ENCODE measurements around the gene FABP1. TPM values are rescaled to one million over a fixed set of nuclear protein-coding genes. Genes with fewer than 3 reads are reported as not detected.

FABP1 gene
- polyA plus RNA-seq, 2 of the 4 experiments (the other 2 are of a cell fraction), result not detected

- no peak for ATAC-seq
- Histone ChIP-seq H3K4me1 (no peaks in the 10 kb centered on the region), H3K9me3 (no peaks in the 10 kb centered on the region), H3K4me3 (no peak overlapping the region), H3K27ac (no peak overlapping the region), H3K4me2 (no peak overlapping the region)
- 64% methylated on average over 3 of the region's 3 CpGs for WGBS (ENCODE audit: missing lambda C conversion rate)
- DNase-seq (ENCODE audit: low read depth in 1 of 2, low spot score in 1 of 2), result no peak
- TF ChIP-seq ESRRA (IDR thresholded peaks at IDR 0.05; ENCODE audit: borderline replicate concordance, low read length) (no peak), SREBF2 (IDR thresholded peaks at IDR 0.05) (no peak), POLR2A (IDR thresholded peaks at IDR 0.05; ENCODE audit: low read length) (no peak), ZFP36 (IDR thresholded peaks at IDR 0.05; ENCODE audit: borderline replicate concordance, partially characterized antibody) (no peak), MAX (IDR thresholded peaks at IDR 0.05) (no peak), NFE2L2 (conservative IDR thresholded peaks at IDR 0.05; ENCODE audit: low read length) (no peak), MAZ (IDR thresholded peaks at IDR 0.05; ENCODE audit: borderline replicate concordance, low read depth, low read length) (no peak), FOXS1 (CRISPR knock-in tag; IDR thresholded peaks at IDR 0.05) (no peak), ZSCAN20 (CRISPR knock-in tag; IDR thresholded peaks at IDR 0.05) (no peak), BHLHE40 (IDR thresholded peaks at IDR 0.05; ENCODE audit: low read depth, low read length) (no peak), HEYL (CRISPR knock-in tag; IDR thresholded peaks at IDR 0.05) (no peak), HMGXB4 (CRISPR knock-in tag; IDR thresholded peaks at IDR 0.05; ENCODE audit: borderline replicate concordance) (no peak), CTCF (IDR thresholded peaks at IDR 0.05) (no peak), USF2 (IDR thresholded peaks at IDR 0.05) (no peak), JUNB (IDR thresholded peaks at IDR 0.05) (no peak), PHF8 (IDR thresholded peaks at IDR 0.05; ENCODE audit: borderline replicate concordance, low read depth) (no peak), EP300 (IDR thresholded peaks at IDR 0.05) (no peak), CEBPB (IDR thresholded peaks at IDR 0.05) (no peak)
- CTCF ChIA-PET, result interaction anchor here (1.5 kb wide), 1 partner anchor 91 kb away, joined by 4 read pairs; no protein-coding TSS in a partner anchor
- POLR2A ChIA-PET, result no interaction called here
- no peak for FAIRE-seq
Measured at GRCh38 chr2:88091943-88092342, 35.9 kb downstream of the FABP1 start.

GRCh38 chr2:88090446-88091283 lies 37.2 kb downstream of the FABP1 start:
- no peak for ATAC-seq
- POLR2A ChIA-PET, result no interaction called here
- CTCF ChIA-PET, result no interaction called here

GRCh38 chr2:88088999-88089398 lies 38.9 kb downstream of the FABP1 start:
- FAIRE-seq, result no peak
- no peak for ATAC-seq
- no peaks in the 10 kb centered on the region for H3K4me1 ChIP-seq
- H3K9me3 ChIP-seq, result no peaks in the 10 kb centered on the region
- CTCF ChIA-PET, result interaction anchor here (0.6 to 1.3 kb wide), 3 partner anchors 28 to 70 kb away, joined by 3 to 4 read pairs (median 3); no protein-coding TSS in a partner anchor
- no peak for DNase-seq (ENCODE audit: low read depth in 1 of 2, low spot score in 1 of 2)
- H3K4me3 ChIP-seq, result no peak overlapping the region
- 79% methylated on average over 2 of the region's 2 CpGs for WGBS (ENCODE audit: missing lambda C conversion rate)
- H3K4me2 ChIP-seq, result no peak overlapping the region
- H3K27ac ChIP-seq, result no peak overlapping the region
- TF ChIP-seq RCOR1 (IDR thresholded peaks at IDR 0.05; ENCODE audit: low read depth, low read length) (no peak), SREBF2 (IDR thresholded peaks at IDR 0.05) (no peak), CHD4 (IDR thresholded peaks at IDR 0.05; ENCODE audit: borderline replicate concordance) (no peak), HOXB5 (CRISPR knock-in tag; IDR thresholded peaks at IDR 0.05) (no peak), RAD21 (conservative IDR thresholded peaks at IDR 0.05 in 1 of 2, IDR thresholded peaks at IDR 0.05 in 1 of 2) (no peak), BHLHE40 (IDR thresholded peaks at IDR 0.05; ENCODE audit: low read depth, low read length) (no peak)
- POLR2A ChIA-PET, result no interaction called here

More at GRCh38 chr2:88090446-88091283, 37.2 kb downstream of the FABP1 start:
- DNase-seq (ENCODE audit: low read depth in 1 of 2, low spot score in 1 of 2) (no peak), FAIRE-seq (no peak)
- no peak overlapping the region for H3K27ac ChIP-seq
- H3K4me2 ChIP-seq, result no peak overlapping the region
- H3K9me3 ChIP-seq, result no peaks in the 10 kb centered on the region
- H3K4me1 ChIP-seq, result no peaks in the 10 kb centered on the region
- TF ChIP-seq SMC3 (IDR thresholded peaks at IDR 0.05), result no peak
- no peak overlapping the region for H3K4me3 ChIP-seq
- WGBS (ENCODE audit: missing lambda C conversion rate), result 67% methylated on average over 8 of the region's 8 CpGs
